H1 (cell line): ENCODE data around the gene TANC1. TPM values are rescaled to one million over a fixed set of nuclear protein-coding genes. Genes with fewer than 3 reads are reported as not detected.

Source experiments
- ATF3 ChIP-seq: IDR thresholded peaks from 2 replicates; pipeline ENCODE4 v1.6.1; 2011; ENCODE audit warnings: low read depth, mild to moderate bottlenecking, low read length; ENCODE audit not compliant: insufficient read depth
- BACH1 ChIP-seq: IDR thresholded peaks from 2 replicates; pipeline ENCODE4 v1.6.1; 2012; ENCODE audit warnings: low read length, improper control_type of control experiment
- POLR2A ChIP-seq, 2 experiments: IDR thresholded peaks; 1 replicate in 1 of 2; 2 replicates in 1 of 2; pipeline ENCODE4 v1.6.1; 2011; ENCODE audit warnings: low read depth in 2 of 2, low read length in 2 of 2, mild to moderate bottlenecking in 2 of 2; ENCODE audit errors: control extremely low read depth in 1 of 2
- SRF ChIP-seq: IDR thresholded peaks from 2 replicates; pipeline ENCODE4 v1.6.1; 2011; ENCODE audit warnings: mild to moderate bottlenecking, low read depth, low read length, moderate library complexity
- TEAD4 ChIP-seq: IDR thresholded peaks from 2 replicates; pipeline ENCODE4 v1.6.1; 2012; ENCODE audit warnings: low read depth, low read length, inconsistent platforms, mixed read lengths
- polyA plus RNA-seq, 7 experiments: library from polyadenylated mRNA; depleted of rRNA in 3 of 7; stranded (reverse) in 5 of 7; unstranded in 2 of 7; fragments of >200 nt in 5 of 7; fragments of 200-250 nt in 2 of 7; gene quantifications; 1 replicate in 5 of 7; 2 replicates in 1 of 7; 4 replicates in 1 of 7; pipeline versions ENCODE4 v1.2.1 to v1.2.3, GENCODE V29; 2011 to 2013; ENCODE audit warnings: missing spikeins in 2 of 7, mixed read lengths in 2 of 7
- total RNA-seq: library from RNA; stranded (reverse); fragmentation: NEBNext Ultra II Directional; extraction: Animal tissue kit (Norgen Biotek cat#: 25700); gene quantifications from 2 replicates; pipeline ENCODE4 v1.2.1, GENCODE V29; 2021

TANC1 gene
- total and polyA plus RNA-seq, 2 of the 8 experiments (the other 6 are each of a cell fraction or from before 2014, with no cell fraction given), result 4.1 to 7.6 TPM

- TF ChIP-seq SRF, result no peak
- no peak for TF ChIP-seq TEAD4
- no peak for TF ChIP-seq BACH1
- TF ChIP-seq POLR2A (IDR thresholded peaks at IDR 0.05; ENCODE audit: control extremely low read depth in 1 of 2, low read depth in 2 of 2, low read length in 2 of 2), result no peak
- TF ChIP-seq ATF3, result no peak
Measured at GRCh38 chr2:159204381-159205144, 236.1 kb downstream of the TANC1 start (continued).
